Right atrium auricular region (tissue), 2 donors: ENCODE data around the gene KLF9. TPM values are rescaled to one million over a fixed set of nuclear protein-coding genes. Genes with fewer than 3 reads are reported as not detected.

Experiments used
- DNase-seq: peaks from one replicate; pipeline ENCODE4 v3.0.0-alpha.2; 2019; ENCODE audit warnings: low spot score
- H3K27ac ChIP-seq, 2 donors: fragments of 200-600 bp; sonication (generic); 1 replicate in 1 of 2; 2 replicates in 1 of 2; pipeline ENCODE4 v1.5.1; 2016 to 2019
- H3K27me3 ChIP-seq, 2 donors: fragments of 200-600 bp; sonication (generic); one replicate each; pipeline versions ENCODE4 v1.5.1 to v1.6.0; 2017 to 2019
- H3K36me3 ChIP-seq: fragments of 200-600 bp; sonication (generic); one replicate; pipeline ENCODE4 v1.5.1; 2016
- H3K4me1 ChIP-seq, 2 donors: fragments of 200-600 bp; sonication (generic); one replicate each; pipeline versions ENCODE4 v1.5.1 to v1.6.0; 2017 to 2019
- H3K4me3 ChIP-seq, 2 donors: fragments of 200-600 bp; sonication (generic); 1 replicate in 1 of 2; 2 replicates in 1 of 2; pipeline ENCODE4 v1.5.1; 2017 to 2019; ENCODE audit warnings: mild to moderate bottlenecking in 1 of 2, moderate library complexity in 1 of 2
- H3K9me3 ChIP-seq, 2 donors: fragments of 200-600 bp; sonication (generic); one replicate each; pipeline ENCODE4 v1.5.1; 2019
- total RNA-seq, 2 donors: library from RNA; depleted of rRNA; stranded (reverse); fragments of >200 nt; gene quantifications; one replicate each; pipeline ENCODE4 v1.1.0, GENCODE V29; 2016
- TF ChIP-seq, protein P1 (sequence below), 2 donors: fragments of 200-600 bp; sonication (generic); IDR thresholded peaks; one replicate each; pipeline ENCODE4 v1.5.1; 2019; ENCODE audit warnings: antibody characterized with exemption in 2 of 2

Gene KLF9
- total RNA-seq, 2 donors from 2014 or later = 74.1 to 76.7 TPM

DNA sequence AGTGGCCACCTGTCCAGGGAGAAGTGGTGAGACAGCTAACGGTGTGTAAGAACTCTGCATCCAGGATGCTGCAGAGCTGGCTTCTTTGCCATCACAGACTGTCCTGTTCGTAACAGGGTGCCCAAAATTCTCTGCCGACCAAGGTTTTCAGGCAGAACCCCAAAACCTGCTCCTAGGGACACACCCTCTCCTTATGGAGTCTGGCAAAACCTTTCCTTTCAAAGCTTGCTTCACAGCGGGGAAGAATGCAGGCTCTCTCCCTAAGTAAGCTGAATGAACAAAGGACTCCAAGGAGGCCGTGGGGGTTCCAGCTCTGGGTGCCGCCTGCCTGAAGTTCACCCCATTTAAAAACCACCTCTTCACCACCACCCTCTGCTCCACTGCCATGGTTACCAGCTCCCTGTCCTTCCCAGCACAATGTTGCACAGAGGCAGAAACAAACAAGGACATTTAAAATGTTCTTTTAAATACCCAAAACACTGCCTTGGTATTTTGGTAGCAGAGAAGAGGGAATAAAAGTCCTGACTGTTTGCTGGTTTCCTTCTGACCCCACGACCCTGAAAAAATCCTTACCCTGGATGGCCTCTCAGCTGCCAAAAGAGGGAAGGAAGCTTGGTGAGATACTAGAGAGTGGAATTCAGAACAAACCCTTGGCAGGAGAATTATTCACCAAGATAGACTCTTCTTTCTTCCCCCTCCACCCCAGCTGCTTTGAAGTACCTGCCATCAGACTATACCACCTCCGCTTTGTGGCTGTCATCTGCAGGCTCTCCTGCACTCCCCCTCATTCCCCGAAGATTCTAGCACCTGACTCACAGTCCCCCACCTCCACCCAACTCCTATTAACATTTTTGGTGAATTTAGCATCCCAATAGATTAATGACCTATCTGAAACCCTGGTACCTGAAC lies 7.1 kb upstream of the KLF9 start:
- H3K27me3 ChIP-seq = no peaks in the 10 kb centered on the region
- no peak for DNase-seq
- peak overlapping the region; percentile 100 for H3K27ac ChIP-seq
- H3K4me1 ChIP-seq = peaks cover 7 to 53% of the 10 kb centered on the region in 2 donors
- H3K36me3 ChIP-seq = no peaks in the 10 kb centered on the region
- H3K4me3 ChIP-seq = peak overlapping the region in 1 of 2 donors; percentile 56
- TF ChIP-seq, protein P1, sequence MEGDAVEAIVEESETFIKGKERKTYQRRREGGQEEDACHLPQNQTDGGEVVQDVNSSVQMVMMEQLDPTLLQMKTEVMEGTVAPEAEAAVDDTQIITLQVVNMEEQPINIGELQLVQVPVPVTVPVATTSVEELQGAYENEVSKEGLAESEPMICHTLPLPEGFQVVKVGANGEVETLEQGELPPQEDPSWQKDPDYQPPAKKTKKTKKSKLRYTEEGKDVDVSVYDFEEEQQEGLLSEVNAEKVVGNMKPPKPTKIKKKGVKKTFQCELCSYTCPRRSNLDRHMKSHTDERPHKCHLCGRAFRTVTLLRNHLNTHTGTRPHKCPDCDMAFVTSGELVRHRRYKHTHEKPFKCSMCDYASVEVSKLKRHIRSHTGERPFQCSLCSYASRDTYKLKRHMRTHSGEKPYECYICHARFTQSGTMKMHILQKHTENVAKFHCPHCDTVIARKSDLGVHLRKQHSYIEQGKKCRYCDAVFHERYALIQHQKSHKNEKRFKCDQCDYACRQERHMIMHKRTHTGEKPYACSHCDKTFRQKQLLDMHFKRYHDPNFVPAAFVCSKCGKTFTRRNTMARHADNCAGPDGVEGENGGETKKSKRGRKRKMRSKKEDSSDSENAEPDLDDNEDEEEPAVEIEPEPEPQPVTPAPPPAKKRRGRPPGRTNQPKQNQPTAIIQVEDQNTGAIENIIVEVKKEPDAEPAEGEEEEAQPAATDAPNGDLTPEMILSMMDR (IDR thresholded peaks at IDR 0.05) = no peak
- no peaks in the 10 kb centered on the region for H3K9me3 ChIP-seq

DNA sequence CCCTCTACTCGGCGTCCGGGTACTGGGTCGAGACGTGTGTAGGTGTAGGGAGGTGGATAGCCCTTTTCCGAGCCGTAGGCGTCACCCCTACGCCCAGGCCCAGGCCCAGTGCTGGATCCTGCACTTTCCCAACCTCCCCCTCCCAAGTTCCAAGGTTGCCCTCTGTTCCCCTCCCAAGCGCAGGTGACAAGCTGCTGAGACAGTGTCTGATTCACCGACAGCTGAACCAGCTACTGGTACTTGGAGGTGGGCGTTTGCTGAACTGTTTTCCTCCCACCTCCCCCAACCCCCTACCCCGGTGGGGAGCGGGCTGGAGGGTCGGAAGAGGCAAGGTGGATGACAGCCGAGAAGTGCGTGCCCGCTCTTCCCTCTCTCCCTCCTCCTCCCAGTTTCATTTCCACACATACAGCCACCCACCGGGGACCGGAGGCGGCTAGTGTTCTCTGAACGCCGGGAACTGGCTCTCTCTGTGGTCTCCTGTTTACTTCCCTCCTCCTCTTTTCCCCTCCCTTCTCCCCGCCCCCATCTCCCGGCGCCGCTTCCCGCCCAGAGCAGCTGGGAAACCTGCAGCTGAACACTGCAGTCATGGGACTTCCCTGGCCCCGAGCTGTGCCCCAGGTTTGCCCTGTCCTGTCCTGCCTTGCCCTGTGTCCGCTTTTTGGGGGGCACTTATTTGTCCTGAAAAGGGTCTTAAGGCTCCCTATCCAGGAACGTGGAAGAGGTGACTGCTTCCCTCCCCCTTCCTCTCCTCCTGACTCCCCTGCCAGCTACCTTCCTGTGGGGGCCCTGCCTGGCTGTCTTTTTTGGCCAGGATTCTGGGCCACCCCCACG lies 6.2 kb upstream of the KLF9 start:
- Histone ChIP-seq H3K27me3 (no peaks in the 10 kb centered on the region), H3K27ac (peak overlapping the region; percentile 100), H3K4me3 (peak overlapping the region; percentile 41 to 56), H3K4me1 (peaks cover 7 to 61% of the 10 kb centered on the region in 2 donors), H3K36me3 (no peaks in the 10 kb centered on the region), H3K9me3 (no peaks in the 10 kb centered on the region)
- peak; percentile 97 for DNase-seq
- TF ChIP-seq, protein P1 (IDR thresholded peaks at IDR 0.05) = no peak

DNA sequence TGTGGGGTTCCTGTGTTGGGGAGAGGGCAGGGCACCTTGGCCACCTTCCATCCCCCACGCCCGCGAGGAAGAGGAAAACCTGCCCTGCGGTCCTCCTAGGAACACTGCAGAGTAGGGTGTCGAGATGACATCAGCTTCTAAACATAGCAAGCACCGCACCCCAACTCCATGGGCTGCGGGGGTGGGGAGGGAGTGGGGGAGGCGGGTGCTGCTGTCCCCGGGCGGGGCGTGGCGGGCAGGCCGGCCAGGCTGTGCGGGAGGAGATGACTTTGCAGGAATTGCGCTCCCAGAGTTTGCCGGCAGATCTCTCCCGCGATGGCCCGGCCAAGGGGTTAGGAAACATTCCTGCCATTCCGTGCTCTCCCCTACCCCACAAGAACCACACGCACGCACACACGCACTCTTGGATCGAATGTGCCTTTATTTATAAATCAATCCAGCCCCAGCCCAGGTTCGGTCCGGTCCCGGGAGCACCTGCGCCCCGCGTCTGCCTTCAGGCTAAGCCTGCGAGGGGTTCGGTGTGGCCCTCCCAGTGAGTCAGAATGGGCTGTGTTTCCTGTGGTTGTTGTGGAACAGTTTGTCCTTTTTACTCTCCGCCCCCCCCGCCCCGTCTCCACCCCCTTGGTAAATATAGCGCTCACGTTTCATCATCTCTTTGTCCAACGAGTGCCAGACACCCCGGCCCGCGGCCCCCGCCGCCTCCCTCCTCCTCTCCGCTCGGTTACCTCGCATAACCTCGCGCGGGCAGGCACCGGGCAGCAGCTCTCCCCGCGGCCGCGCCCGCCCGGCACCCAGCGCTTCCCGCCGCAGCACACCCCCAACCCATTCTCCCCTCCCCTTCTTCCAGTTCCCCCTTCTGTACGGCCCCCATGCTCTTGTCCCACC lies 5.3 kb upstream of the KLF9 start:
- TF ChIP-seq, protein P1 (IDR thresholded peaks at IDR 0.05) = peak in 1 of 2 donors; percentile 22
- Histone ChIP-seq H3K27ac (peak overlapping the region; percentile 100), H3K4me1 (peaks cover 7 to 69% of the 10 kb centered on the region in 2 donors), H3K9me3 (no peaks in the 10 kb centered on the region), H3K4me3 (peak overlapping the region; percentile 41 to 56), H3K36me3 (no peaks in the 10 kb centered on the region), H3K27me3 (no peaks in the 10 kb centered on the region)
- peak; percentile 99 for DNase-seq

DNA sequence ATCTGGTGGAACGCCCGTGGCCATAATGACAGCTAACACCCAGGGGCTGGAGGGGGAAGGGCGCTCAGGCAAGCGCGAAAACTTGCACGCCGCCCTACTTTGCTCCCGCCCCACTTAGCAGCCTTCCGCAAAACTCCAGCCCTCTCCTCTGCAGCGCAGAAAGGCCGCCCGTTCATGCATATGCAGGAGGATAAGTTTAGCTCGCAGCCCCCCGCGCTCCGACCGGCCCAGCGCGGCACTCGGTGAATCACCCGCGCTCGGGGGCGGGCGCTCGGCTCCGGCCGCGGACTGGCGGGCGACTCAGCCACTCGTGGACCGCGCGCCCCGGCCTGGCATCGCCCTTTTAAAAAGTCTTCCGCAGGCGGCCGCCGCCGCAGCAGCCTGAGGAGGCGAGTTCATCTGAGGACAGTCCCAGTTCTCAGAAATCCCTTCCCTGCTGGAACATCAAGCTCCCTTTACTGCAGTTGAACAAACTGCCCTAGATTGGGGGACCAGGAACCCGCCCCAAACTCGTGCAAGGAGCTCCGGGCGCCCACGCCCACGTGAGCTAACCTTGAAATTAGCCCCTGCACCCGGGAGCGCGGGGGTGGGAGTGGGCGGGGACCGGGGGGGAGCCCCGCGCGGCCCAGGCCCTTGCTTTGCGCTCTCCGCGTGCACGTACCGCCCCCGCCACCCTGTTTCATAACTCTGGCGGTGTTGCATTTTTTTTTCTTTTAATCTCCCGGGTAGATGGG lies 4.5 kb upstream of the KLF9 start:
- Histone ChIP-seq H3K36me3 (no peaks in the 10 kb centered on the region), H3K27ac (peak overlapping the region; percentile 100), H3K9me3 (no peaks in the 10 kb centered on the region), H3K4me1 (peaks cover 7 to 72% of the 10 kb centered on the region in 2 donors), H3K27me3 (no peaks in the 10 kb centered on the region), H3K4me3 (peak overlapping the region; percentile 41 to 56)
- TF ChIP-seq, protein P1 (IDR thresholded peaks at IDR 0.05) = no peak
- DNase-seq = peak; percentile 98
